Testis (tissue), 3 donors: ENCODE measurements around the gene RAPGEF4. TPM values are rescaled to one million over a fixed set of nuclear protein-coding genes. Genes with fewer than 3 reads are reported as not detected.

Experiments used
- DNase-seq: peaks from one replicate; pipeline ENCODE4 v3.0.0-alpha.2; 2019
- H3K27ac ChIP-seq, 2 donors: fragments of 200-600 bp; sonication (generic); one replicate each; pipeline ENCODE4 v1.5.1; 2019
- H3K27me3 ChIP-seq: fragments of 200-600 bp; sonication (generic); one replicate; pipeline ENCODE4 v1.5.1; 2019
- H3K36me3 ChIP-seq: fragments of 200-600 bp; sonication (generic); one replicate; pipeline ENCODE4 v1.5.1; 2017; ENCODE audit warnings: low read depth; ENCODE audit errors: missing control alignments
- H3K4me1 ChIP-seq: fragments of 200-600 bp; sonication (generic); one replicate; pipeline ENCODE4 v1.5.1; 2019
- H3K4me3 ChIP-seq, 2 donors: fragments of 200-600 bp; sonication (generic); one replicate each; pipeline ENCODE4 v1.5.1; 2017 to 2019
- H3K9me3 ChIP-seq: fragments of 200-600 bp; sonication (generic); one replicate; pipeline ENCODE4 v1.5.1; 2017
- POLR2A ChIP-seq: fragments of 450-650 bp; IDR thresholded peaks from one replicate; pipeline ENCODE4 v1.6.1; 2017; ENCODE audit warnings: antibody characterized with exemption, mild to moderate bottlenecking, moderate library complexity
- WGBS, 2 donors: methylation state at CpG; one replicate each; pipeline ENCODE4 v1.1.5; 2018; 5-methylcytosine and 5-hydroxymethylcytosine counted together
- intact Hi-C: fragments of 100-400 bp; cut with DNase I; formaldehyde crosslinking; loops from one replicate; pipeline ENCODE4 v1.15.1; 2023; ENCODE audit warnings: low total_unique reads
- polyA plus RNA-seq: library from polyadenylated mRNA; stranded (reverse); fragments of 350-450 nt; fragmentation: Illumina TruSeq; extraction: RNeasy Lipid Tissue Mini Kit (QIAGEN cat#74804); gene quantifications from one replicate; pipeline ENCODE4 v1.2.3, GENCODE V29; 2014; ENCODE audit warnings: low read depth, low replicate concordance; ENCODE audit not compliant: insufficient read depth
- total RNA-seq, 2 donors: library from RNA; depleted of rRNA; stranded (reverse); fragments of >200 nt; gene quantifications; one replicate each; pipeline ENCODE4 v1.2.3, GENCODE V29; 2016
- TF ChIP-seq, protein P1 (sequence below), 3 experiments: fragments of 450-650 bp in 2 of 3; fragments of 200-600 bp in 1 of 3; sonication (generic) in 1 of 3; IDR thresholded peaks; one replicate each; pipeline ENCODE4 v1.5.1; 2016 to 2019; ENCODE audit warnings: antibody characterized with exemption in 3 of 3, mild to moderate bottlenecking in 2 of 3, moderate library complexity in 1 of 3

RAPGEF4 gene
- total and polyA plus RNA-seq, 3 donors from 2014 or later, result 14.3 to 42.6 (median 22.5) TPM

- TF ChIP-seq POLR2A, result no peak
- TF ChIP-seq, protein P1, sequence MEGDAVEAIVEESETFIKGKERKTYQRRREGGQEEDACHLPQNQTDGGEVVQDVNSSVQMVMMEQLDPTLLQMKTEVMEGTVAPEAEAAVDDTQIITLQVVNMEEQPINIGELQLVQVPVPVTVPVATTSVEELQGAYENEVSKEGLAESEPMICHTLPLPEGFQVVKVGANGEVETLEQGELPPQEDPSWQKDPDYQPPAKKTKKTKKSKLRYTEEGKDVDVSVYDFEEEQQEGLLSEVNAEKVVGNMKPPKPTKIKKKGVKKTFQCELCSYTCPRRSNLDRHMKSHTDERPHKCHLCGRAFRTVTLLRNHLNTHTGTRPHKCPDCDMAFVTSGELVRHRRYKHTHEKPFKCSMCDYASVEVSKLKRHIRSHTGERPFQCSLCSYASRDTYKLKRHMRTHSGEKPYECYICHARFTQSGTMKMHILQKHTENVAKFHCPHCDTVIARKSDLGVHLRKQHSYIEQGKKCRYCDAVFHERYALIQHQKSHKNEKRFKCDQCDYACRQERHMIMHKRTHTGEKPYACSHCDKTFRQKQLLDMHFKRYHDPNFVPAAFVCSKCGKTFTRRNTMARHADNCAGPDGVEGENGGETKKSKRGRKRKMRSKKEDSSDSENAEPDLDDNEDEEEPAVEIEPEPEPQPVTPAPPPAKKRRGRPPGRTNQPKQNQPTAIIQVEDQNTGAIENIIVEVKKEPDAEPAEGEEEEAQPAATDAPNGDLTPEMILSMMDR (IDR thresholded peaks at IDR 0.05), result no peak
- 84% methylated on average over 5 of the region's 5 CpGs for WGBS, 2 donors
- H3K27ac ChIP-seq, result no peak overlapping the region
- no peak for DNase-seq
- H3K36me3 ChIP-seq, result no peaks in the 10 kb centered on the region
- no peak overlapping the region for H3K4me3 ChIP-seq
- H3K27me3 ChIP-seq, result no peaks in the 10 kb centered on the region
- H3K9me3 ChIP-seq, result no peaks in the 10 kb centered on the region
- intact Hi-C loops, result loop anchor here (10.0 kb wide), 2 partner anchors 74 to 124 kb away; no protein-coding TSS in a partner anchor
- no peaks in the 10 kb centered on the region for H3K4me1 ChIP-seq
Observed at GRCh38 chr2:172938713-172939375, 203.2 kb downstream of the RAPGEF4 start.

DNA sequence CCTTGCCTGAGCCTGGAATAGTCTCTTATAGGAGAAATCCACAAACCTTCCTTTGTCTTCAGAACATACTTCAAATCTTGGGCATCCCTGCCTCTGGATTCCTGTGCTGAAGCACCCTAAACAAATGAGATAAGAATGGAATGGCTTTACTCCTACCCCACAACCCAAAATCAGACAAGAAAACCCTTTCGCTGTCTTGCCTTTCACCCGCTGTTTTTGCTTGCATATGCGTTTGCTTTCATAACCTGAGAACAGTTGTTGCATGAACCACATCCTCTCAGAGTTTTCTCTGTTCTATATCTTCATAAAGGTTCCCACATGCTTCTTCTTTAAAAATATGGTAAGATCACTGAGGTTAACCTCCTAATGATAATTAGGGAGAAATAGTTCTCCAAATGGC lies 207.9 kb downstream of the RAPGEF4 start:
- Histone ChIP-seq H3K4me3 (no peak overlapping the region), H3K4me1 (no peaks in the 10 kb centered on the region), H3K9me3 (no peaks in the 10 kb centered on the region), H3K36me3 (no peaks in the 10 kb centered on the region), H3K27me3 (no peaks in the 10 kb centered on the region), H3K27ac (no peak overlapping the region)
- intact Hi-C loops, result no loop called here
- no peak for DNase-seq
- TF ChIP-seq, protein P1 (IDR thresholded peaks at IDR 0.05), result no peak
- no peak for TF ChIP-seq POLR2A
- 77 to 79% methylated on average over 3 of the region's 3 CpGs for WGBS, 2 donors

GRCh38 chr2:172944022-172944793 lies 208.6 kb downstream of the RAPGEF4 start:
- no peak for DNase-seq
- intact Hi-C loops, result no loop called here
- Histone ChIP-seq H3K4me3 (no peak overlapping the region), H3K4me1 (no peaks in the 10 kb centered on the region), H3K9me3 (no peaks in the 10 kb centered on the region), H3K27me3 (no peaks in the 10 kb centered on the region), H3K36me3 (no peaks in the 10 kb centered on the region), H3K27ac (no peak overlapping the region)
- TF ChIP-seq, protein P1 (IDR thresholded peaks at IDR 0.05), result no peak
- TF ChIP-seq POLR2A, result no peak
- 63 to 79% methylated on average over 8 of the region's 8 CpGs for WGBS, 2 donors

DNA sequence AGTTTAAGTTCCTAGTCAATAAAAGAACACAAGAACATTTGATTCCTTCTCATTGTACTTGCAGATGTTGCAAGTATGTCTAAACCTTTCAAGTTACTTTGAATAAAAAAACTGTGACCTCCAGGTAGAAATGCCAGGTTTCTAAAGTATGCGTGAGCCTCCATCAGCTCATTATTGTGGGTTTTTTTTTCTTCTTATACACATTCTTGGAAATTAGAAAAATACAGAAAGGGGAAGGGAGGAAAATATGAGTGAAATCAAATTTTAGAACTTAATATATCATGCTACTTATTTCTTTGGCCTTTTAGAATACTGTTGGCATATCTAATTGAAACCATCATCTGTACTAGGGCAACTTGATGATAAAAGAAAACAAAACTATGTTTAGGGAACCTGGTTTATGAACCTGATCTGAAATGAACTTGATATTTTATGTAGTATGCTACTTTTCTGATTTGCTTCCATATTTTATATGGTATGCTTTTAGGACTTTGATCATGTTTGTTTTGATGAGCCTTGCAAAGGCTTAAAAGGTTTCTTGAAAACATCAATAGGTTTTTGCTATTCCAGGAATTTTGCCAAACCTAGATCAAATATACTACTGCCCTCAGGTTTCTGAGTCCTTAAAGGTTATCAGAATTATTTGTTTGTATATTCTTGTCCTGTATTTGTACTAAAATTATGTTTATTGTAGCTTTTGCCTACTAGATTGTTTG lies 209.3 kb downstream of the RAPGEF4 start:
- no peaks in the 10 kb centered on the region for H3K4me1 ChIP-seq
- H3K9me3 ChIP-seq, result no peaks in the 10 kb centered on the region
- no peak overlapping the region for H3K27ac ChIP-seq
- H3K27me3 ChIP-seq, result no peaks in the 10 kb centered on the region
- H3K4me3 ChIP-seq, result no peak overlapping the region
- no peaks in the 10 kb centered on the region for H3K36me3 ChIP-seq
- no peak for DNase-seq
- WGBS, 2 donors, result 95 to 97% methylated on average over 1 of the region's 1 CpG
- intact Hi-C loops, result no loop called here
- TF ChIP-seq, protein P1 (IDR thresholded peaks at IDR 0.05), result no peak
- TF ChIP-seq POLR2A, result no peak
